ENCODE data around the gene MAP3K9. TPM values are rescaled to one million over a fixed set of nuclear protein-coding genes. Genes with fewer than 3 reads are reported as not detected.

Gene MAP3K9
- total RNA-seq, 4 donors from 2014 or later: 5.0 to 12.7 (median 8.3) TPM

DNA sequence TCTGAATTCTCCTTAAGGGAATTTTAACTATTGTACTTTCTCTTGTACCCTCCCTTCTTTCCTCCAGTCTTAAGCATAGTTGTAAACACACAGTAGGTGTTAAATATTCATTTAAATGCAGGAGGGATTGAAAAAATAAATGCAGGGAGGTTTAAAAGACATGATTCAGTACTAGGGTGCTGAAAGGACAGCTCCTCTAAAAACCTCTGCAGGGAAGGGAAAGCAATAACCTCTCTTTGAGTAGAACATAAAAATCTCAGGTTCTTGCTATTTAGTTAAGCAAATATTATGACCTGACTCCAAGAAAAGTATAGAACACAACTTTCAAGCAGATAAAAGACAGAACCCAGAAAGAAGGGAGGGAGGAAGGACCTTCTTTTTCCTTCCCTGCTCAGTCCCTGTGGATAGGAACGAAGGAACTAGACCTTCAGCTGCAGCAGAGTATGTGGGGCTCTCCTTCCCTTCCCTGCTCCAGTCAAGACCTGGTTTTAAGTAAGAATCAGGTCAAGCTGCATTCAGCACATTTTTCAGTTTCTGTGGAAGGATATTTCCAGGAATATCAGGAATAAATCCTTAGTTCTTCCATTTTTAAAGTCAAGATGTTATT is 4.7 kb downstream of the MAP3K9 start:
- H3K4me3 ChIP-seq: no peak overlapping the region
- no peaks in the 10 kb centered on the region for H3K9me3 ChIP-seq
- no peak overlapping the region for H3K27ac ChIP-seq
- H3K4me1 ChIP-seq: peaks cover 0 to 12% (median 6%) of the 10 kb centered on the region in 4 donors
- in situ Hi-C loops (cut with MboI; ENCODE audit: low pct_ligation_motif_present in 1 of 4, low pct_unique_long_range_greater_than_20kb in 1 of 4, low sequenced_read_pairs in 3 of 4): loop anchor here in 2 of 4 donors (25.0 kb wide), 1 partner anchor 192 kb away; the partner anchor contains the start of gene MED6 (in 2 of the 2)
- 94 to 100% methylated on average over 1 of the region's 1 CpG for WGBS, 2 donors (ENCODE audit: low coverage in 1 of 2)
- H3K27me3 ChIP-seq: peaks cover 25% of the 10 kb centered on the region
- TF ChIP-seq EP300 (IDR thresholded peaks at IDR 0.05; ENCODE audit: low read depth) (no peak), POLR2A (IDR thresholded peaks at IDR 0.05) (no peak), POLR2AphosphoS5 (IDR thresholded peaks at IDR 0.05) (no peak)
- TF ChIP-seq, protein P1, sequence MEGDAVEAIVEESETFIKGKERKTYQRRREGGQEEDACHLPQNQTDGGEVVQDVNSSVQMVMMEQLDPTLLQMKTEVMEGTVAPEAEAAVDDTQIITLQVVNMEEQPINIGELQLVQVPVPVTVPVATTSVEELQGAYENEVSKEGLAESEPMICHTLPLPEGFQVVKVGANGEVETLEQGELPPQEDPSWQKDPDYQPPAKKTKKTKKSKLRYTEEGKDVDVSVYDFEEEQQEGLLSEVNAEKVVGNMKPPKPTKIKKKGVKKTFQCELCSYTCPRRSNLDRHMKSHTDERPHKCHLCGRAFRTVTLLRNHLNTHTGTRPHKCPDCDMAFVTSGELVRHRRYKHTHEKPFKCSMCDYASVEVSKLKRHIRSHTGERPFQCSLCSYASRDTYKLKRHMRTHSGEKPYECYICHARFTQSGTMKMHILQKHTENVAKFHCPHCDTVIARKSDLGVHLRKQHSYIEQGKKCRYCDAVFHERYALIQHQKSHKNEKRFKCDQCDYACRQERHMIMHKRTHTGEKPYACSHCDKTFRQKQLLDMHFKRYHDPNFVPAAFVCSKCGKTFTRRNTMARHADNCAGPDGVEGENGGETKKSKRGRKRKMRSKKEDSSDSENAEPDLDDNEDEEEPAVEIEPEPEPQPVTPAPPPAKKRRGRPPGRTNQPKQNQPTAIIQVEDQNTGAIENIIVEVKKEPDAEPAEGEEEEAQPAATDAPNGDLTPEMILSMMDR (IDR thresholded peaks at IDR 0.05): no peak
- DNase-seq: no peak
- H3K36me3 ChIP-seq: no peaks in the 10 kb centered on the region
- intact Hi-C loops (cut with DNase I; ENCODE audit: low total_unique reads): no loop called here

GRCh38 chr14:70803321-70804310 is 5.7 kb downstream of the MAP3K9 start:
- WGBS, 2 donors (ENCODE audit: low coverage in 1 of 2): 87 to 92% methylated on average over 2 to 3 of the region's 3 CpGs
- intact Hi-C loops (cut with DNase I; ENCODE audit: low total_unique reads): no loop called here
- peaks cover 21% of the 10 kb centered on the region for H3K27me3 ChIP-seq

GRCh38 chr14:70802379-70802778 is 6.9 kb downstream of the MAP3K9 start:
- 88 to 91% methylated on average over 1 of the region's 1 CpG for WGBS, 2 donors (ENCODE audit: low coverage in 1 of 2)
- no peak for DNase-seq
- Histone ChIP-seq H3K27me3 (peaks cover 14% of the 10 kb centered on the region), H3K36me3 (no peaks in the 10 kb centered on the region), H3K4me1 (no peaks in the 10 kb centered on the region), H3K27ac (no peak overlapping the region), H3K9me3 (no peaks in the 10 kb centered on the region), H3K4me3 (no peak overlapping the region)
- intact Hi-C loops (cut with DNase I; ENCODE audit: low total_unique reads) (no loop called here), in situ Hi-C loops (cut with MboI; ENCODE audit: low pct_ligation_motif_present in 1 of 4, low pct_unique_long_range_greater_than_20kb in 1 of 4, low sequenced_read_pairs in 3 of 4) (loop anchor here in 2 of 4 donors (25.0 kb wide), 1 partner anchor 190 kb away; the partner anchor contains the start of gene MED6 (in 2 of the 2))
- TF ChIP-seq POLR2A (IDR thresholded peaks at IDR 0.05) (no peak), EP300 (IDR thresholded peaks at IDR 0.05; ENCODE audit: low read depth) (no peak), POLR2AphosphoS5 (IDR thresholded peaks at IDR 0.05) (no peak)
- TF ChIP-seq, protein P1 (IDR thresholded peaks at IDR 0.05): no peak

More at GRCh38 chr14:70803321-70804310, 5.7 kb downstream of the MAP3K9 start:
- Histone ChIP-seq H3K36me3 (no peaks in the 10 kb centered on the region), H3K4me1 (peaks cover 0 to 10% (median 4%) of the 10 kb centered on the region in 4 donors), H3K4me3 (no peak overlapping the region), H3K9me3 (no peaks in the 10 kb centered on the region), H3K27ac (no peak overlapping the region)
- in situ Hi-C loops (cut with MboI; ENCODE audit: low pct_ligation_motif_present in 1 of 4, low pct_unique_long_range_greater_than_20kb in 1 of 4, low sequenced_read_pairs in 3 of 4): loop anchor here in 2 of 4 donors (25.0 kb wide), 1 partner anchor 191 kb away; the partner anchor contains the start of gene MED6 (in 2 of the 2)
- no peak for DNase-seq
- TF ChIP-seq POLR2AphosphoS5 (IDR thresholded peaks at IDR 0.05) (no peak), POLR2A (IDR thresholded peaks at IDR 0.05) (no peak)

DNA sequence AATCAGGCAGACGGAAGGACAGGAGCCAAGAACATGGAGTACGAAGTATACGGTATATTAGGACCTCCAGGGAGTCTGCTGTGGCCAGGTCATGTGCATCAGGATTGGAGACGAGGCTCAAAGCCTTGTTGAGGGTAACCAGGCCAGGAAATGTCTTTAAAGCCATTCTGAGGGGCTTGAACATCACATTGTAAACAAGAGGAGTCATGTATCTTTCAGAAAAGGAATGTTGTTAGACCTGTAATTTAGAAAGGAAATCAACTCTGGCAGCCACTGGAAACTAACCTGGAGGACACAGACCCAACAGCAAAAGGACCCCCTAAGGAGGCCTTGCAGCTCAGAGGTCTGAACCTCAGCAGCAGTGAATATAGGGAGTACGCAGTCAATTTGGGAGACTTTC is 7.5 kb downstream of the MAP3K9 start:
- H3K27me3 ChIP-seq: peaks cover 9% of the 10 kb centered on the region
- DNase-seq: no peak
- no peak overlapping the region for H3K4me3 ChIP-seq
- H3K36me3 ChIP-seq: no peaks in the 10 kb centered on the region
- H3K27ac ChIP-seq: no peak overlapping the region
- in situ Hi-C loops (cut with MboI; ENCODE audit: low pct_ligation_motif_present in 1 of 4, low pct_unique_long_range_greater_than_20kb in 1 of 4, low sequenced_read_pairs in 3 of 4) (loop anchor here in 2 of 4 donors (25.0 kb wide), 1 partner anchor 190 kb away; the partner anchor contains the start of gene MED6 (in 2 of the 2)), intact Hi-C loops (cut with DNase I; ENCODE audit: low total_unique reads) (no loop called here)
- TF ChIP-seq, protein P1 (IDR thresholded peaks at IDR 0.05): no peak
- TF ChIP-seq POLR2A (IDR thresholded peaks at IDR 0.05) (no peak), EP300 (IDR thresholded peaks at IDR 0.05; ENCODE audit: low read depth) (no peak), POLR2AphosphoS5 (IDR thresholded peaks at IDR 0.05) (no peak)
- 84% methylated on average over 5 of the region's 5 CpGs; no CpG with 5 or more reads in 1 of the 2 donors for WGBS, 2 donors (ENCODE audit: low coverage in 1 of 2)
- H3K9me3 ChIP-seq: no peaks in the 10 kb centered on the region
- H3K4me1 ChIP-seq: no peaks in the 10 kb centered on the region
